Neural cell (in vitro differentiated cells): ENCODE results near the gene SMIM36. TPM values are rescaled to one million over a fixed set of nuclear protein-coding genes. Genes with fewer than 3 reads are reported as not detected.

Experiments used
- H2AFZ ChIP-seq: fragments of 200-600, 300-800 bp; sonication (generic), shearing (Covaris generic); 2 replicates; pipeline ENCODE4 v1.6.0; 2014; ENCODE audit warnings: low read depth, mild to moderate bottlenecking, antibody characterized with exemption, low read length, moderate library complexity
- H3F3A ChIP-seq: fragments of 200-600 bp; shearing (Covaris generic); 2 replicates; pipeline ENCODE4 v1.6.1; 2016; ENCODE audit warnings: mild to moderate bottlenecking, moderate library complexity, mixed read lengths, antibody characterized with exemption, low read length; ENCODE audit not compliant: insufficient read depth, poor library complexity, severe bottlenecking
- H3K27ac ChIP-seq: fragments of 200-600, 300-800 bp; sonication (generic), shearing (Covaris generic); 2 replicates; pipeline ENCODE4 v1.5.1; 2014; ENCODE audit warnings: mild to moderate bottlenecking, low read length, moderate library complexity
- H3K27me3 ChIP-seq: fragments of 300-800, 200-600 bp; sonication (generic), shearing (Covaris generic); 2 replicates; pipeline ENCODE4 v1.6.0; 2014; ENCODE audit warnings: mild to moderate bottlenecking, low read depth, low read length, moderate library complexity; ENCODE audit not compliant: insufficient read depth
- H3K36me3 ChIP-seq: fragments of 300-800, 200-600 bp; sonication (generic), shearing (Covaris generic); 2 replicates; pipeline ENCODE4 v1.5.1; 2014; ENCODE audit warnings: mild to moderate bottlenecking, antibody characterized with exemption, low read length, moderate library complexity; ENCODE audit not compliant: insufficient read depth
- H3K4me2 ChIP-seq: fragments of 300-800, 200-600 bp; sonication (generic), shearing (Covaris generic); 2 replicates; pipeline ENCODE4 v1.6.0; 2014; ENCODE audit warnings: mild to moderate bottlenecking, low read length
- H3K4me3 ChIP-seq: fragments of 300-800, 200-600 bp; sonication (generic), shearing (Covaris generic); 2 replicates; pipeline ENCODE4 v1.5.1; 2014; ENCODE audit warnings: mild to moderate bottlenecking, low read length, moderate library complexity
- H3K79me2 ChIP-seq: fragments of 200-600 bp; shearing (Covaris generic); replicated peaks from 2 replicates; pipeline ENCODE4 v1.6.0; 2014; ENCODE audit warnings: mild to moderate bottlenecking, low read length, moderate library complexity; ENCODE audit not compliant: insufficient read depth
- H3K9ac ChIP-seq: fragments of 300-800, 200-600 bp; sonication (generic), shearing (Covaris generic); 2 replicates; pipeline ENCODE4 v1.6.1; 2016; ENCODE audit warnings: mild to moderate bottlenecking, low read length, mixed read lengths
- H3K9me2 ChIP-seq: fragments of 200-600 bp; shearing (Covaris generic); 2 replicates; pipeline ENCODE4 v1.6.1; 2016; ENCODE audit warnings: mild to moderate bottlenecking, low read length, mixed read lengths; ENCODE audit not compliant: insufficient read depth
- H3K9me3 ChIP-seq: fragments of 200-600, 300-800 bp; sonication (generic), shearing (Covaris generic); 2 replicates; pipeline ENCODE4 v1.6.1; 2016; ENCODE audit warnings: mild to moderate bottlenecking, mixed run types, low read length, moderate library complexity, mixed read lengths
- H4K20me1 ChIP-seq: fragments of 200-600 bp; shearing (Covaris generic); 2 replicates; pipeline ENCODE4 v1.6.1; 2016; ENCODE audit warnings: mild to moderate bottlenecking, mixed run types; ENCODE audit not compliant: insufficient read depth
- EP300 ChIP-seq: fragments of 450-650 bp; conservative IDR thresholded peaks from 2 replicates; pipeline ENCODE4 v1.6.1; 2014; ENCODE audit warnings: antibody characterized with exemption, mild to moderate bottlenecking, moderate library complexity; ENCODE audit not compliant: poor library complexity, severe bottlenecking
- EZH2 ChIP-seq: fragments of 200-600, 300-800 bp; shearing (Covaris generic), sonication (generic); IDR thresholded peaks from 2 replicates; pipeline ENCODE4 v1.6.1; 2014; ENCODE audit warnings: antibody characterized with exemption, low read length, borderline replicate concordance, mild to moderate bottlenecking; ENCODE audit not compliant: insufficient read depth, poor library complexity, severe bottlenecking
- MXI1 ChIP-seq: fragments of 450-650 bp; conservative IDR thresholded peaks from 2 replicates; pipeline ENCODE4 v1.6.1; 2014; ENCODE audit warnings: antibody characterized with exemption, mild to moderate bottlenecking; ENCODE audit not compliant: poor library complexity, severe bottlenecking
- POLR2AphosphoS5 ChIP-seq: IDR thresholded peaks from 2 replicates; pipeline ENCODE4 v1.6.1; 2012
- RAD21 ChIP-seq: fragments of 450-650 bp; conservative IDR thresholded peaks from 2 replicates; pipeline ENCODE4 v1.6.1; 2014; ENCODE audit warnings: antibody characterized with exemption, mild to moderate bottlenecking, moderate library complexity
- SMC3 ChIP-seq: fragments of 450-650 bp; conservative IDR thresholded peaks from 2 replicates; pipeline ENCODE4 v1.6.1; 2014; ENCODE audit warnings: antibody characterized with exemption, mild to moderate bottlenecking, moderate library complexity; ENCODE audit not compliant: poor library complexity
- TAF1 ChIP-seq: IDR thresholded peaks from 2 replicates; pipeline ENCODE4 v1.6.1; 2012; ENCODE audit warnings: low read depth
- polyA plus RNA-seq: library from polyadenylated mRNA; depleted of rRNA; stranded (reverse); fragments of >200 nt; gene quantifications from 2 replicates; pipeline ENCODE4 v1.2.3, GENCODE V29; 2014
- TF ChIP-seq, protein P1 (sequence below): fragments of 450-650 bp; IDR thresholded peaks from 2 replicates; pipeline ENCODE4 v1.5.1; 2014; ENCODE audit warnings: antibody characterized with exemption, mild to moderate bottlenecking, moderate library complexity; ENCODE audit not compliant: poor library complexity, severe bottlenecking
- TF ChIP-seq, protein P2 (sequence below): IDR thresholded peaks from 2 replicates; pipeline ENCODE4 v1.6.1; 2012; ENCODE audit warnings: borderline replicate concordance

Gene SMIM36
- polyA plus RNA-seq, 1 donor from 2014 or later: not detected

DNA sequence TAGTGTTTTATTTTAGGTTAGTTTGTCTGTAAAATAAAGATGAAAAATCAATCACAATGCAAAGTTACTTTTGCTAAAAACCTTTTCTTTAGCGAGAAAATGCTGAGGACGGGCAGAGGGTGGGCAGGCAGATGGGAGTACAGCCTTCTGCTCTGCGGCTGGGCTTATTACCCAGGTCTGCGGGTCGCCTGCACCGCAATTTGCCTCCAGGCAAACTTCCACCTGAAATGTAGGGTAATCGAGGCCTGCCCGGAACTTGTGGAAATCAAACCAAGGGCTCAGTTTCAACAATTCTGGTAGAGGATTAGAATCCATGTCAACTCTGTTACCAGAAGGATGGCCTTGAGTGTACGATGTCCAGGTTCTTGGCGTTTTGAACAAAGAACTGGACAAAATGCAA, 67.3 kb downstream of the SMIM36 start:
- no peaks in the 10 kb centered on the region for H3K9me2 ChIP-seq
- no peak overlapping the region for H2AFZ ChIP-seq
- no peaks in the 10 kb centered on the region for H3K9me3 ChIP-seq
- no peak overlapping the region for H3K27ac ChIP-seq
- no peaks in the 10 kb centered on the region for H3K79me2 ChIP-seq
- no peaks in the 10 kb centered on the region for H4K20me1 ChIP-seq
- no peaks in the 10 kb centered on the region for H3K36me3 ChIP-seq
- no peaks in the 10 kb centered on the region for H3F3A ChIP-seq
- H3K9ac ChIP-seq: no peak overlapping the region
- H3K4me3 ChIP-seq: no peak overlapping the region
- H3K4me2 ChIP-seq: no peak overlapping the region
- no peak for TF ChIP-seq EZH2
- TF ChIP-seq POLR2AphosphoS5: no peak
- TF ChIP-seq EP300: no peak
- TF ChIP-seq TAF1: no peak
- no peak for TF ChIP-seq SMC3
- TF ChIP-seq MXI1: no peak
- TF ChIP-seq RAD21: no peak
- TF ChIP-seq, protein P1, sequence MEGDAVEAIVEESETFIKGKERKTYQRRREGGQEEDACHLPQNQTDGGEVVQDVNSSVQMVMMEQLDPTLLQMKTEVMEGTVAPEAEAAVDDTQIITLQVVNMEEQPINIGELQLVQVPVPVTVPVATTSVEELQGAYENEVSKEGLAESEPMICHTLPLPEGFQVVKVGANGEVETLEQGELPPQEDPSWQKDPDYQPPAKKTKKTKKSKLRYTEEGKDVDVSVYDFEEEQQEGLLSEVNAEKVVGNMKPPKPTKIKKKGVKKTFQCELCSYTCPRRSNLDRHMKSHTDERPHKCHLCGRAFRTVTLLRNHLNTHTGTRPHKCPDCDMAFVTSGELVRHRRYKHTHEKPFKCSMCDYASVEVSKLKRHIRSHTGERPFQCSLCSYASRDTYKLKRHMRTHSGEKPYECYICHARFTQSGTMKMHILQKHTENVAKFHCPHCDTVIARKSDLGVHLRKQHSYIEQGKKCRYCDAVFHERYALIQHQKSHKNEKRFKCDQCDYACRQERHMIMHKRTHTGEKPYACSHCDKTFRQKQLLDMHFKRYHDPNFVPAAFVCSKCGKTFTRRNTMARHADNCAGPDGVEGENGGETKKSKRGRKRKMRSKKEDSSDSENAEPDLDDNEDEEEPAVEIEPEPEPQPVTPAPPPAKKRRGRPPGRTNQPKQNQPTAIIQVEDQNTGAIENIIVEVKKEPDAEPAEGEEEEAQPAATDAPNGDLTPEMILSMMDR: no peak
- H3K27me3 ChIP-seq: no peaks in the 10 kb centered on the region

DNA sequence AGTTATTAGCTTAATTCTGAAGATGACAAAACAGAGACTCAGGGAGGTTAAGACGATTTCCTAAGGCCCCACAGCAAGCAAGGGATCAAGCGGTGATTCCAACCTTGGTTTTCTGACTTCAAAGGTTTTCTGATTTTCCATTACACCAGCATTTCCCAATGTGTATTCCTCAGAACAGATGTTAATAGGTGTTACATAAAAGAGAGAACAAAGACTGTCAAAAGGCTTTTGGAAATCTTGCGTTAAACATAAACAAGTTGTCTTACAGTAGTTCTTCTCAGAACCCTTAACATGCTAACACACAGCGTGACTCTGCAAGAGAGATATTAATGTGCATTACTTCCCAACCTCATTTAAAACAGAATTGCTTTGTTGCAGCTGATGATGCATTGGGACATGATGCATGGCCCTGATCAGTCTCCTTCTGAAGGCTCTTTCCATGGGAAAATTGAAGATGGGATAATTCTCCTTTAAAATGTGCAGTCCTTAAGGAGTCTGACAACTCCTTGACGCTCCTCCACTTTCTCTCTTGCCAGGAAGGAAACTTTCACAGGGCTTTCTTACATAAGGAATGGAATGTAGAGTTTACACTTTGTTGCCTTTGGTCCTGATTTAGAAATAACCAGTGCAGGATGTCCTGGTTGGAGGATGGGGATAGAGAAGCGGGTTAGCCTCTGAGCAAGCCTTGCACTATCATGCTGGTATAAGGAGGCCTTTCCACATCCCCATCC, 68.1 kb downstream of the SMIM36 start:
- no peak overlapping the region for H2AFZ ChIP-seq
- no peak overlapping the region for H3K9ac ChIP-seq
- H3K79me2 ChIP-seq: no peaks in the 10 kb centered on the region
- no peak overlapping the region for H3K27ac ChIP-seq
- H3K36me3 ChIP-seq: no peaks in the 10 kb centered on the region
- H4K20me1 ChIP-seq: no peaks in the 10 kb centered on the region
- TF ChIP-seq, protein P1: no peak
- TF ChIP-seq RAD21: no peak
- no peak for TF ChIP-seq EP300
- TF ChIP-seq, protein P2, sequence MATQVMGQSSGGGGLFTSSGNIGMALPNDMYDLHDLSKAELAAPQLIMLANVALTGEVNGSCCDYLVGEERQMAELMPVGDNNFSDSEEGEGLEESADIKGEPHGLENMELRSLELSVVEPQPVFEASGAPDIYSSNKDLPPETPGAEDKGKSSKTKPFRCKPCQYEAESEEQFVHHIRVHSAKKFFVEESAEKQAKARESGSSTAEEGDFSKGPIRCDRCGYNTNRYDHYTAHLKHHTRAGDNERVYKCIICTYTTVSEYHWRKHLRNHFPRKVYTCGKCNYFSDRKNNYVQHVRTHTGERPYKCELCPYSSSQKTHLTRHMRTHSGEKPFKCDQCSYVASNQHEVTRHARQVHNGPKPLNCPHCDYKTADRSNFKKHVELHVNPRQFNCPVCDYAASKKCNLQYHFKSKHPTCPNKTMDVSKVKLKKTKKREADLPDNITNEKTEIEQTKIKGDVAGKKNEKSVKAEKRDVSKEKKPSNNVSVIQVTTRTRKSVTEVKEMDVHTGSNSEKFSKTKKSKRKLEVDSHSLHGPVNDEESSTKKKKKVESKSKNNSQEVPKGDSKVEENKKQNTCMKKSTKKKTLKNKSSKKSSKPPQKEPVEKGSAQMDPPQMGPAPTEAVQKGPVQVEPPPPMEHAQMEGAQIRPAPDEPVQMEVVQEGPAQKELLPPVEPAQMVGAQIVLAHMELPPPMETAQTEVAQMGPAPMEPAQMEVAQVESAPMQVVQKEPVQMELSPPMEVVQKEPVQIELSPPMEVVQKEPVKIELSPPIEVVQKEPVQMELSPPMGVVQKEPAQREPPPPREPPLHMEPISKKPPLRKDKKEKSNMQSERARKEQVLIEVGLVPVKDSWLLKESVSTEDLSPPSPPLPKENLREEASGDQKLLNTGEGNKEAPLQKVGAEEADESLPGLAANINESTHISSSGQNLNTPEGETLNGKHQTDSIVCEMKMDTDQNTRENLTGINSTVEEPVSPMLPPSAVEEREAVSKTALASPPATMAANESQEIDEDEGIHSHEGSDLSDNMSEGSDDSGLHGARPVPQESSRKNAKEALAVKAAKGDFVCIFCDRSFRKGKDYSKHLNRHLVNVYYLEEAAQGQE: no peak
- no peak for TF ChIP-seq POLR2AphosphoS5
- no peak for TF ChIP-seq SMC3
- TF ChIP-seq EZH2: no peak
- TF ChIP-seq TAF1: no peak
- no peak for TF ChIP-seq MXI1
- H3K27me3 ChIP-seq: no peaks in the 10 kb centered on the region
- H3K4me2 ChIP-seq: no peak overlapping the region
- no peaks in the 10 kb centered on the region for H3F3A ChIP-seq
- no peaks in the 10 kb centered on the region for H3K9me2 ChIP-seq
- no peaks in the 10 kb centered on the region for H3K9me3 ChIP-seq
- H3K4me3 ChIP-seq: no peak overlapping the region
